A673 (cell line): ENCODE results near the gene NBPF1.
"Not testable (repeated sequence)": the region's sequence is repeated elsewhere in the genome, so short reads cannot be mapped to it uniquely, and the experiment has no call there.

Source experiments
- CTCF ChIP-seq: fragments of 300-800, 200-600 bp; sonication (generic); conservative IDR thresholded peaks from 2 replicates; pipeline ENCODE4 v1.5.1; 2017; ENCODE audit warnings: low read depth, mild to moderate bottlenecking, antibody characterized with exemption, low read length, moderate library complexity, mixed read lengths
- EZH2 ChIP-seq: fragments of 200-600 bp; sonication (generic); IDR thresholded peaks from 2 replicates; pipeline ENCODE4 v1.6.1; 2017; ENCODE audit warnings: borderline replicate concordance, low read depth, mild to moderate bottlenecking, mixed read lengths, antibody characterized with exemption, low read length; ENCODE audit not compliant: poor library complexity, severe bottlenecking

- not testable (repeated sequence) for TF ChIP-seq CTCF, EZH2
These were observed 28.0 kb upstream of the NBPF1 start for GRCh38 chr1:16641159-16641975.
